PC-9 (cell line): ENCODE results near the gene ISLR2.

Experiments
- EZH2 ChIP-seq: fragments of 200-600 bp; sonication (generic); IDR thresholded peaks from 2 replicates; pipeline ENCODE4 v1.8.0; 2017; ENCODE audit warnings: antibody characterized with exemption, low read depth
- TF ChIP-seq, protein P1 (sequence below): fragments of 200-600 bp; sonication (generic); conservative IDR thresholded peaks from 2 replicates; pipeline ENCODE4 v1.6.1; 2017; ENCODE audit warnings: mixed run types, antibody characterized with exemption, mild to moderate bottlenecking, moderate library complexity

DNA sequence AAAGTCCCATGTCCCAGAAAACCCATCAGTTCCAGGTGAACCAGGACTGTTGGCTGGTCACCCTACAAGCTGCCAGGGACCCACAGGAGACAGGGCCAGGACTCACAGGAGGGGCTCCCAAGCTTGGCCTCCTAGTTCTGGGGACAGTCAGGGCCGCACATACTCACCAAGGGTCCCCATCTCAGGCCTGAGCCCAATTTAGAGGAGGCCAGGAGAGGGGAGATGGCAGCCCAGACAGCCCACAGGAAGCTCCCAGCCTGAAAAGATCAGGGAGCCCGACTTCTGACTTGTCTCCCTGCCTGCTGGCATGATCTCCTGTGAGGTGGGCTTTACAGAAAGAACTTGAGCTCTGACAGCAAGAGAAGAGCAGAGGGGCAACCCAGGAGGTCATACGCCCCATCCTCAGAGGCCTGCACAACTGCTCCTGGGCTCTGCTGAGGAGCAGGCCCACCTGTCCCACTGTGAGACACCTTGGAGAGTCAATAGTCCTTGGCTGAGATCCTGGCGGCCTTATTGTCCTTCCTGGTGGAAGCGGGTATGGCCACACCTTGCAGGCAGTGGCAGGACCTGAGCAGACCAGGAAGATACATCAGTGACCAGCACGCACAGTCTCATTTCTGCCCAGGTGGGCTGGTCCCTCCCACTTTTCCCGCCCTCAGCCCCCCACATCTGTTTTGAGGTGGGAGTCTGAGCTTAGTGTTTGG lies 40.6 kb downstream of the ISLR2 start:
- TF ChIP-seq, protein P1, sequence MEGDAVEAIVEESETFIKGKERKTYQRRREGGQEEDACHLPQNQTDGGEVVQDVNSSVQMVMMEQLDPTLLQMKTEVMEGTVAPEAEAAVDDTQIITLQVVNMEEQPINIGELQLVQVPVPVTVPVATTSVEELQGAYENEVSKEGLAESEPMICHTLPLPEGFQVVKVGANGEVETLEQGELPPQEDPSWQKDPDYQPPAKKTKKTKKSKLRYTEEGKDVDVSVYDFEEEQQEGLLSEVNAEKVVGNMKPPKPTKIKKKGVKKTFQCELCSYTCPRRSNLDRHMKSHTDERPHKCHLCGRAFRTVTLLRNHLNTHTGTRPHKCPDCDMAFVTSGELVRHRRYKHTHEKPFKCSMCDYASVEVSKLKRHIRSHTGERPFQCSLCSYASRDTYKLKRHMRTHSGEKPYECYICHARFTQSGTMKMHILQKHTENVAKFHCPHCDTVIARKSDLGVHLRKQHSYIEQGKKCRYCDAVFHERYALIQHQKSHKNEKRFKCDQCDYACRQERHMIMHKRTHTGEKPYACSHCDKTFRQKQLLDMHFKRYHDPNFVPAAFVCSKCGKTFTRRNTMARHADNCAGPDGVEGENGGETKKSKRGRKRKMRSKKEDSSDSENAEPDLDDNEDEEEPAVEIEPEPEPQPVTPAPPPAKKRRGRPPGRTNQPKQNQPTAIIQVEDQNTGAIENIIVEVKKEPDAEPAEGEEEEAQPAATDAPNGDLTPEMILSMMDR, result no peak
- no peak for TF ChIP-seq EZH2
